ENCODE data around the gene DNAJA3. TPM values are rescaled to one million over a fixed set of nuclear protein-coding genes. Genes with fewer than 3 reads are reported as not detected.

DNAJA3 gene
- total RNA-seq, 1 experiment from 2014 or later = 64.1 TPM

DNA sequence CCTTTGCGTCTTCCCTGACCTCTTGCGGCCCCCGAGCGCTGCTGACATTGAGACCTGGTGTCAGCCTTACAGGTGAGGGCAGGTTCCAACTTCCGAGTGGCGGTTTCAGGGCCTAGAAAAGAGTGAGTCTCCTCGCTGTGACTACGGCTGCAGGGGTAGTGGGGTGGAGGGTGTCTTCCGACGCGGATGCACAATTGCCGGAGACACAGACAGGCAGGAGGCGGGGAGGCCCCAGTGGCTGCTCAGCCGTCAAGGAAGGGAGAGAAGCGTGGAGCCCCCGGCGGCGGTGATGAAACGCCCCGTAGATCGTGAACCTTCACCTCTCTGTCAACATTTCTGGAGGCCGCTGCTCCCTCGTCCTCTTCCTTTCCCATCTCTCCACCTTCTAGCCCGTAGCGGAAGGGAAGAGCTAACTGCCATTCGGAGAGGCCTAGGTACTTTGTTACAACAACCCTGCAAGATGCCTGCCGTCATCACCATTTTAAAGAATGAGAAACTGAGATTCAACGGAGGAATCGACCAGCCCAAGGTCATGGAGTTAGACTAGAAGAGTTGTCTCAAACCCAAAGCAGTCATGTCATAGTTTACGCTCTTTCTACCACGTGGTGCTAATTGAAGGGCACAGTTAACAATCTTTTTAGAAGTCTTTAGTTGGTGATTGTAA is 485 bp downstream of the DNAJA3 start:
- POLR2A ChIA-PET = no interaction called here

More for the DNA sequence above, 485 bp downstream of the DNAJA3 start:
- H3K9me3 Mint-ChIP-seq = no peaks in the 10 kb centered on the region
- peaks cover 18% of the 10 kb centered on the region for H3K4me1 Mint-ChIP-seq
- CTCF ChIA-PET = interaction anchor here (1.2 kb wide), 1 partner anchor 67 kb away, joined by 3 read pairs; no protein-coding TSS in a partner anchor
- TF ChIP-seq NFATC4 (CRISPR knock-in tag; IDR thresholded peaks at IDR 0.05) (no peak), ZNF232 (CRISPR knock-in tag; IDR thresholded peaks at IDR 0.05) (peak; percentile 69; the same call in 1 of the 2 replicates), ZNF219 (CRISPR knock-in tag; IDR thresholded peaks at IDR 0.05; ENCODE audit: borderline replicate concordance) (no peak), TEAD4 (CRISPR knock-in tag; IDR thresholded peaks at IDR 0.05) (0 out of 2 replicates have a peak, but pooled peaks have one; percentile 17), SMAD4 (CRISPR knock-in tag; IDR thresholded peaks at IDR 0.05) (no peak), ZBTB21 (CRISPR knock-in tag; IDR thresholded peaks at IDR 0.05; ENCODE audit: borderline replicate concordance) (no peak), FOXJ3 (CRISPR knock-in tag; IDR thresholded peaks at IDR 0.05; ENCODE audit: borderline replicate concordance) (no peak), CBFB (CRISPR knock-in tag; IDR thresholded peaks at IDR 0.05; ENCODE audit: low read depth) (no peak), OVOL2 (CRISPR knock-in tag; IDR thresholded peaks at IDR 0.05; ENCODE audit: borderline replicate concordance) (no peak), FOXP1 (CRISPR knock-in tag; IDR thresholded peaks at IDR 0.05; ENCODE audit: borderline replicate concordance) (peak; percentile 82; the same call in 1 of the 2 replicates), GABPB1 (CRISPR knock-in tag; IDR thresholded peaks at IDR 0.05) (peak; percentile 91), SMAD3 (CRISPR knock-in tag; IDR thresholded peaks at IDR 0.05; ENCODE audit: borderline replicate concordance) (0 out of 2 replicates have a peak, but pooled peaks have one; percentile 12), RELA (CRISPR knock-in tag; IDR thresholded peaks at IDR 0.05; ENCODE audit: borderline replicate concordance) (no peak), KAT7 (CRISPR knock-in tag; IDR thresholded peaks at IDR 0.05; ENCODE audit: borderline replicate concordance) (0 out of 2 replicates have a peak, but pooled peaks have one; percentile 39), ZNF317 (CRISPR knock-in tag; IDR thresholded peaks at IDR 0.05; ENCODE audit: borderline replicate concordance, low read depth) (no peak), SP1 (CRISPR knock-in tag; conservative IDR thresholded peaks at IDR 0.05) (no peak)
- TF ChIP-seq, protein P1, sequence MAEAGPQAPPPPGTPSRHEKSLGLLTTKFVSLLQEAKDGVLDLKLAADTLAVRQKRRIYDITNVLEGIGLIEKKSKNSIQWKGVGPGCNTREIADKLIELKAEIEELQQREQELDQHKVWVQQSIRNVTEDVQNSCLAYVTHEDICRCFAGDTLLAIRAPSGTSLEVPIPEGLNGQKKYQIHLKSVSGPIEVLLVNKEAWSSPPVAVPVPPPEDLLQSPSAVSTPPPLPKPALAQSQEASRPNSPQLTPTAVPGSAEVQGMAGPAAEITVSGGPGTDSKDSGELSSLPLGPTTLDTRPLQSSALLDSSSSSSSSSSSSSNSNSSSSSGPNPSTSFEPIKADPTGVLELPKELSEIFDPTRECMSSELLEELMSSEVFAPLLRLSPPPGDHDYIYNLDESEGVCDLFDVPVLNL (CRISPR knock-in tag; IDR thresholded peaks at IDR 0.05; ENCODE audit: borderline replicate concordance, low read depth) = no peak
- TF ChIP-seq, protein P2, sequence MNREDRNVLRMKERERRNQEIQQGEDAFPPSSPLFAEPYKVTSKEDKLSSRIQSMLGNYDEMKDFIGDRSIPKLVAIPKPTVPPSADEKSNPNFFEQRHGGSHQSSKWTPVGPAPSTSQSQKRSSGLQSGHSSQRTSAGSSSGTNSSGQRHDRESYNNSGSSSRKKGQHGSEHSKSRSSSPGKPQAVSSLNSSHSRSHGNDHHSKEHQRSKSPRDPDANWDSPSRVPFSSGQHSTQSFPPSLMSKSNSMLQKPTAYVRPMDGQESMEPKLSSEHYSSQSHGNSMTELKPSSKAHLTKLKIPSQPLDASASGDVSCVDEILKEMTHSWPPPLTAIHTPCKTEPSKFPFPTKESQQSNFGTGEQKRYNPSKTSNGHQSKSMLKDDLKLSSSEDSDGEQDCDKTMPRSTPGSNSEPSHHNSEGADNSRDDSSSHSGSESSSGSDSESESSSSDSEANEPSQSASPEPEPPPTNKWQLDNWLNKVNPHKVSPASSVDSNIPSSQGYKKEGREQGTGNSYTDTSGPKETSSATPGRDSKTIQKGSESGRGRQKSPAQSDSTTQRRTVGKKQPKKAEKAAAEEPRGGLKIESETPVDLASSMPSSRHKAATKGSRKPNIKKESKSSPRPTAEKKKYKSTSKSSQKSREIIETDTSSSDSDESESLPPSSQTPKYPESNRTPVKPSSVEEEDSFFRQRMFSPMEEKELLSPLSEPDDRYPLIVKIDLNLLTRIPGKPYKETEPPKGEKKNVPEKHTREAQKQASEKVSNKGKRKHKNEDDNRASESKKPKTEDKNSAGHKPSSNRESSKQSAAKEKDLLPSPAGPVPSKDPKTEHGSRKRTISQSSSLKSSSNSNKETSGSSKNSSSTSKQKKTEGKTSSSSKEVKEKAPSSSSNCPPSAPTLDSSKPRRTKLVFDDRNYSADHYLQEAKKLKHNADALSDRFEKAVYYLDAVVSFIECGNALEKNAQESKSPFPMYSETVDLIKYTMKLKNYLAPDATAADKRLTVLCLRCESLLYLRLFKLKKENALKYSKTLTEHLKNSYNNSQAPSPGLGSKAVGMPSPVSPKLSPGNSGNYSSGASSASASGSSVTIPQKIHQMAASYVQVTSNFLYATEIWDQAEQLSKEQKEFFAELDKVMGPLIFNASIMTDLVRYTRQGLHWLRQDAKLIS (CRISPR knock-in tag; IDR thresholded peaks at IDR 0.05; ENCODE audit: borderline replicate concordance) = no peak
- TF ChIP-seq, protein P3, sequence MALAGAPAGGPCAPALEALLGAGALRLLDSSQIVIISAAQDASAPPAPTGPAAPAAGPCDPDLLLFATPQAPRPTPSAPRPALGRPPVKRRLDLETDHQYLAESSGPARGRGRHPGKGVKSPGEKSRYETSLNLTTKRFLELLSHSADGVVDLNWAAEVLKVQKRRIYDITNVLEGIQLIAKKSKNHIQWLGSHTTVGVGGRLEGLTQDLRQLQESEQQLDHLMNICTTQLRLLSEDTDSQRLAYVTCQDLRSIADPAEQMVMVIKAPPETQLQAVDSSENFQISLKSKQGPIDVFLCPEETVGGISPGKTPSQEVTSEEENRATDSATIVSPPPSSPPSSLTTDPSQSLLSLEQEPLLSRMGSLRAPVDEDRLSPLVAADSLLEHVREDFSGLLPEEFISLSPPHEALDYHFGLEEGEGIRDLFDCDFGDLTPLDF (CRISPR knock-in tag; IDR thresholded peaks at IDR 0.05) = 0 out of 2 replicates have a peak, but pooled peaks have one; percentile 11
- TF ChIP-seq, protein P4, sequence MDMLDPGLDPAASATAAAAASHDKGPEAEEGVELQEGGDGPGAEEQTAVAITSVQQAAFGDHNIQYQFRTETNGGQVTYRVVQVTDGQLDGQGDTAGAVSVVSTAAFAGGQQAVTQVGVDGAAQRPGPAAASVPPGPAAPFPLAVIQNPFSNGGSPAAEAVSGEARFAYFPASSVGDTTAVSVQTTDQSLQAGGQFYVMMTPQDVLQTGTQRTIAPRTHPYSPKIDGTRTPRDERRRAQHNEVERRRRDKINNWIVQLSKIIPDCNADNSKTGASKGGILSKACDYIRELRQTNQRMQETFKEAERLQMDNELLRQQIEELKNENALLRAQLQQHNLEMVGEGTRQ (CRISPR knock-in tag; IDR thresholded peaks at IDR 0.05) = 0 out of 2 replicates have a peak, but pooled peaks have one; percentile 2
- TF ChIP-seq, protein P5, sequence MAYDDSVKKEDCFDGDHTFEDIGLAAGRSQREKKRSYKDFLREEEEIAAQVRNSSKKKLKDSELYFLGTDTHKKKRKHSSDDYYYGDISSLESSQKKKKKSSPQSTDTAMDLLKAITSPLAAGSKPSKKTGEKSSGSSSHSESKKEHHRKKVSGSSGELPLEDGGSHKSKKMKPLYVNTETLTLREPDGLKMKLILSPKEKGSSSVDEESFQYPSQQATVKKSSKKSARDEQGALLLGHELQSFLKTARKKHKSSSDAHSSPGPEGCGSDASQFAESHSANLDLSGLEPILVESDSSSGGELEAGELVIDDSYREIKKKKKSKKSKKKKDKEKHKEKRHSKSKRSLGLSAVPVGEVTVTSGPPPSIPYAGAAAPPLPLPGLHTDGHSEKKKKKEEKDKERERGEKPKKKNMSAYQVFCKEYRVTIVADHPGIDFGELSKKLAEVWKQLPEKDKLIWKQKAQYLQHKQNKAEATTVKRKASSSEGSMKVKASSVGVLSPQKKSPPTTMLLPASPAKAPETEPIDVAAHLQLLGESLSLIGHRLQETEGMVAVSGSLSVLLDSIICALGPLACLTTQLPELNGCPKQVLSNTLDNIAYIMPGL (CRISPR knock-in tag; IDR thresholded peaks at IDR 0.05) = peak; percentile 53; the same call in 1 of the 2 replicates
- TF ChIP-seq, protein P6, sequence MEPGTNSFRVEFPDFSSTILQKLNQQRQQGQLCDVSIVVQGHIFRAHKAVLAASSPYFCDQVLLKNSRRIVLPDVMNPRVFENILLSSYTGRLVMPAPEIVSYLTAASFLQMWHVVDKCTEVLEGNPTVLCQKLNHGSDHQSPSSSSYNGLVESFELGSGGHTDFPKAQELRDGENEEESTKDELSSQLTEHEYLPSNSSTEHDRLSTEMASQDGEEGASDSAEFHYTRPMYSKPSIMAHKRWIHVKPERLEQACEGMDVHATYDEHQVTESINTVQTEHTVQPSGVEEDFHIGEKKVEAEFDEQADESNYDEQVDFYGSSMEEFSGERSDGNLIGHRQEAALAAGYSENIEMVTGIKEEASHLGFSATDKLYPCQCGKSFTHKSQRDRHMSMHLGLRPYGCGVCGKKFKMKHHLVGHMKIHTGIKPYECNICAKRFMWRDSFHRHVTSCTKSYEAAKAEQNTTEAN (CRISPR knock-in tag; IDR thresholded peaks at IDR 0.05) = no peak
- TF ChIP-seq, protein P7, sequence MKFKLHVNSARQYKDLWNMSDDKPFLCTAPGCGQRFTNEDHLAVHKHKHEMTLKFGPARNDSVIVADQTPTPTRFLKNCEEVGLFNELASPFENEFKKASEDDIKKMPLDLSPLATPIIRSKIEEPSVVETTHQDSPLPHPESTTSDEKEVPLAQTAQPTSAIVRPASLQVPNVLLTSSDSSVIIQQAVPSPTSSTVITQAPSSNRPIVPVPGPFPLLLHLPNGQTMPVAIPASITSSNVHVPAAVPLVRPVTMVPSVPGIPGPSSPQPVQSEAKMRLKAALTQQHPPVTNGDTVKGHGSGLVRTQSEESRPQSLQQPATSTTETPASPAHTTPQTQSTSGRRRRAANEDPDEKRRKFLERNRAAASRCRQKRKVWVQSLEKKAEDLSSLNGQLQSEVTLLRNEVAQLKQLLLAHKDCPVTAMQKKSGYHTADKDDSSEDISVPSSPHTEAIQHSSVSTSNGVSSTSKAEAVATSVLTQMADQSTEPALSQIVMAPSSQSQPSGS (CRISPR knock-in tag; IDR thresholded peaks at IDR 0.05; ENCODE audit: borderline replicate concordance, low read depth) = no peak
- peak overlapping the region; percentile 95 for H3K4me3 Mint-ChIP-seq
- H3K27ac Mint-ChIP-seq = peak overlapping the region; percentile 91
- ATAC-seq (peak; percentile 17; the same call in 1 of the 2 replicates), DNase-seq (ENCODE audit: low spot score) (peak; percentile 21)
- no peaks in the 10 kb centered on the region for H3K27me3 Mint-ChIP-seq (ENCODE audit: low read depth)
- peaks cover 18% of the 10 kb centered on the region for H3K36me3 Mint-ChIP-seq
